ENCODE measurements around the gene NAA11. TPM values are rescaled to one million over a fixed set of nuclear protein-coding genes. Genes with fewer than 3 reads are reported as not detected.

Gene NAA11
- total RNA-seq, 1 donor = not detected

GRCh38 chr4:79298027-79298426 is 27.8 kb downstream of the NAA11 start:
- no peak for TF ChIP-seq CTCF (IDR thresholded peaks at IDR 0.05; ENCODE audit: insufficient read depth, low read length)
- no peak for DNase-seq (ENCODE audit: low read depth)
- no peak overlapping the region for H3K4me3 ChIP-seq (ENCODE audit: low read depth, low read length)

DNA sequence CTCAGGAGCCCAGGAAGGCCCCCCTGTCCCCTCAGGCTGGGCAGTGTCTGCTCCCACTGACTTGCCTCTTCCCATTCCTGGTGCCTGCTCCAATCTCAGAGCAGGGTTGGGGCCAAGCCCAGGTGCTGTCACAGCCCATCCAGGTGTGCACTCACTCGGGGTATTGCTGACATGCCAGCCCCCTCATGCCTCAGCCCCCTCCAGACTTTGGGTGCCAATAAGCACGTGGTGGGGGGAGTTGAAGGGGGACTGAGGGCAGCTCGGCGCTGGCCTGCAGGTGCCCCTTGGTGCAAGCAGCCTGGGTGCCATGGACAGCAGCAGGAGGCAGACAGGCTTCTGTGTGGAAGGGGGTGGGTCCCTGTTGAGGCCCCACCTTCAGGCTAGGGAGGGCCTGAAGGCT is 28.4 kb downstream of the NAA11 start:
- TF ChIP-seq CTCF (IDR thresholded peaks at IDR 0.05; ENCODE audit: insufficient read depth, low read length) = no peak
- no peak overlapping the region for H3K4me3 ChIP-seq (ENCODE audit: low read depth, low read length)
- no peak for DNase-seq (ENCODE audit: low read depth)

DNA sequence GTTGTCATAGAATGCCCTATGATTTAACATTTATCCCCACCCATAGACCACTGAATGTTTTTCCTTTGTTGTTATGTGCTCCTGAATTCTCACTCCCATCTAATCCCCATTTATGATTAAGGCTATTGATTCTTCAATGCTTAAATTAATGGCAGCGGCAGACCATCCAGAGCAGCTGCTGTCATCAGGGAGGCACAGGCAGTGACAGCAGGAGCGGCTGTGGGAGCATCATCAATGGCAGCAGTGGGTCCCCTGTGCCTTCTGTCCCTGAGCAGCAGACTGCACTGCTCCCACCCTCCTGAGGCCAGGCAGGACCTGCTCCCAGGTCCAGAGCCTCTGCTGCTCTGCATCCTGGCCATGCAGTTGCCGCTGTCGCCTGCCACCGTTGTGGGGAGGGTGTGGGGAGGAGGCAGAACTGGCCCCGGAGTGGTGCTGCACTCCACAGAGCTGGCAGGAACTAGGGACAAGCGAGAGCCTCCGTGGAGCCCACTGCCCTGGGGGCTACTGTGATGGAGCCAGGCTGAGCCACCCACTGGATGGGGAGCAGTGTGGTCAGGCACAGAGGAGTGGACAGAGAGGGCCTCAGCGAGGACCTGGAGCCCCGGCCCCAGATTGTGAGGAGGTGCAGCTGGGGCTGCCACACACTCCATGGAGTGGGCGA is 29.0 kb downstream of the NAA11 start:
- no peak for TF ChIP-seq CTCF (IDR thresholded peaks at IDR 0.05; ENCODE audit: insufficient read depth, low read length)
- no peak for DNase-seq (ENCODE audit: low read depth)
- H3K4me3 ChIP-seq (ENCODE audit: low read depth, low read length) = no peak overlapping the region

GRCh38 chr4:79295086-79295485 is 30.8 kb downstream of the NAA11 start:
- DNase-seq (ENCODE audit: low read depth) = no peak
- no peak for TF ChIP-seq CTCF (IDR thresholded peaks at IDR 0.05; ENCODE audit: insufficient read depth, low read length)

DNA sequence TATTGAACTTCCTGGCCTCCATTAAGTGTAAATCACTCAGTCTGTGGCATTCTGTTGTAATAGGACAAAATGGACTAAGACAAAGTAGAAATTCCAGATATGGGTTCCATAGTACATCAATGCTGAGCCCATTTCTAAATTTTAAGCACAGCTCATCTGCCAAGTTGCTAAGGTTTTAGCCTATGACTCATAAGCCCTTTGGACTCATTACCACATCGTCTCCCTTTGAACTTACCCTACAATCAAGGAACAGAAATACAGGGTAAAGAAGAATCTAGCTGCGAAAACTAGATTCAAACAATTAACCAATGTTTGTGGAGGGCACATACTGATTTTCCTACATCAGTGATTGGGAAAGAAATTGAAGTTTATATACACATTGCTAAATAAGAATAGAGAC is 31.8 kb downstream of the NAA11 start:
- TF ChIP-seq CTCF (IDR thresholded peaks at IDR 0.05; ENCODE audit: insufficient read depth, low read length) = no peak
- DNase-seq (ENCODE audit: low read depth) = no peak

More at GRCh38 chr4:79295086-79295485, 30.8 kb downstream of the NAA11 start:
- no peak overlapping the region for H3K4me3 ChIP-seq (ENCODE audit: low read depth, low read length)

GRCh38 chr4:79292008-79292407 is 33.9 kb downstream of the NAA11 start:
- H3K4me3 ChIP-seq (ENCODE audit: low read depth, low read length) = no peak overlapping the region
- no peak for DNase-seq (ENCODE audit: low read depth)
- no peak for TF ChIP-seq CTCF (IDR thresholded peaks at IDR 0.05; ENCODE audit: insufficient read depth, low read length)

More for the DNA sequence above, 31.8 kb downstream of the NAA11 start:
- H3K4me3 ChIP-seq (ENCODE audit: low read depth, low read length) = no peak overlapping the region

GRCh38 chr4:79290376-79290775 is 35.5 kb downstream of the NAA11 start:
- TF ChIP-seq CTCF (IDR thresholded peaks at IDR 0.05; ENCODE audit: insufficient read depth, low read length) = no peak
- DNase-seq (ENCODE audit: low read depth) = no peak
- no peak overlapping the region for H3K4me3 ChIP-seq (ENCODE audit: low read depth, low read length)
